Natural killer cell (primary cell): ENCODE data around the gene NRXN3. TPM values are rescaled to one million over a fixed set of nuclear protein-coding genes. Genes with fewer than 3 reads are reported as not detected.

Source experiments
- ATAC-seq, 3 donors: fragments of 150-1000 bp in 2 of 3; fragments of 200-7000 bp in 1 of 3; cut with Tn5 transposase; 1 replicate in 1 of 3; 2 replicates in 2 of 3; pipeline ENCODE4 v1.10.0; 2021; ENCODE audit warnings: mild to moderate bottlenecking in 2 of 3, moderate library complexity in 2 of 3
- DNase-seq, 2 donors: peaks; one replicate each; pipeline versions ENCODE4 v3.0.0 to v3.0.0-alpha.2; 2013 to 2021; ENCODE audit warnings: mixed read lengths in 1 of 2
- H3K27ac ChIP-seq: one replicate; pipeline ENCODE4 v1.5.1; 2013; ENCODE audit warnings: mild to moderate bottlenecking, low read length
- H3K27me3 ChIP-seq: one replicate; pipeline ENCODE4 v1.6.1; 2013; ENCODE audit warnings: low read length; ENCODE audit not compliant: control insufficient read depth, insufficient read depth
- H3K36me3 ChIP-seq: one replicate; pipeline ENCODE4 v1.6.1; 2013; ENCODE audit warnings: low read length; ENCODE audit not compliant: control insufficient read depth, insufficient read depth
- H3K4me1 ChIP-seq: one replicate; pipeline ENCODE4 v1.6.1; 2013; ENCODE audit warnings: low read length; ENCODE audit not compliant: control insufficient read depth, insufficient read depth
- H3K4me3 ChIP-seq: one replicate; pipeline ENCODE4 v1.5.1; 2013; ENCODE audit warnings: low read length
- H3K9me3 ChIP-seq: one replicate; pipeline ENCODE4 v1.6.1; 2013; ENCODE audit warnings: low read length; ENCODE audit not compliant: control insufficient read depth, insufficient read depth
- H3K27ac Mint-ChIP-seq, 2 donors: one replicate each; pipeline ENCODE4 v1.8.0; 2022; ENCODE audit warnings: mild to moderate bottlenecking in 2 of 2, mixed read lengths in 2 of 2, moderate library complexity in 1 of 2
- H3K27me3 Mint-ChIP-seq, 2 donors: one replicate each; pipeline ENCODE4 v1.8.0; 2022; ENCODE audit warnings: low read depth in 2 of 2, mixed read lengths in 2 of 2
- H3K36me3 Mint-ChIP-seq: one replicate; pipeline ENCODE4 v1.8.0; 2022; ENCODE audit warnings: mixed read lengths
- H3K4me1 Mint-ChIP-seq, 2 donors: one replicate each; pipeline ENCODE4 v1.8.0; 2022; ENCODE audit warnings: mixed read lengths in 2 of 2
- H3K4me3 Mint-ChIP-seq: one replicate; pipeline ENCODE4 v1.8.0; 2022; ENCODE audit warnings: mild to moderate bottlenecking, moderate library complexity, mixed read lengths
- H3K9me3 Mint-ChIP-seq, 2 donors: one replicate each; pipeline ENCODE4 v1.8.0; 2022; ENCODE audit warnings: mixed read lengths in 2 of 2
- WGBS: methylation state at CpG from one replicate; pipeline ENCODE4 v1.1.7; 2013; ENCODE audit warnings: missing lambda C conversion rate; ENCODE audit not compliant: insufficient coverage; 5-methylcytosine and 5-hydroxymethylcytosine counted together
- intact Hi-C: fragments of 100-400 bp; cut with micrococcal nuclease; formaldehyde crosslinking; loops from one replicate; pipeline ENCODE4 v1.14.2; 2022
- total RNA-seq, 4 donors: library from RNA; stranded (reverse); fragments of 120-200 nt in 1 of 4; gene quantifications; one replicate each; pipeline versions ENCODE4 v1.2.3 to v1.2.4, GENCODE V29; 2013 to 2022
- TF ChIP-seq, protein P1 (sequence below): fragments of 200-600 bp; IDR thresholded peaks from one replicate; pipeline ENCODE4 v1.8.0; 2022; ENCODE audit warnings: antibody characterized with exemption

NRXN3 gene
- total RNA-seq, 3 donors from 2014 or later (not counting 1 experiment from before 2014, with no cell fraction given) = not detected

DNA sequence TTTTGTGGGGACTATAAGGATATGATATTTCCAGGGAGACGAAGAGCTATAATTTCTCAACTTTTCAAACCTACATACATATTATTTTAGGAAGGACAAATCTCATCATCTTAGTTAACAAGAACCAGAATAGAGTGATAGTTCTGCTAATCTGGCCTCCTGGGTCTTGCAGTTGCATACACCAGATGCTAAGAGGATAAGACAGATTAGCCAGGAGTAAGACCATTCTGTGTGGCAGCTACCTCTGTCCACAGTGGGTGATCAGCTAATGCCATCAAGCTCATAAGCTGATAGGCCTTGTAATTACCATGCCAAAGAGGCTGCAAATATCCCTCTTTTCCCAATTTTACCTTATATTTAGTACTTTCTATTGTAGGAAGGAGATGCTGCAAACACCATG is 776.8 kb downstream of the NRXN3 start:
- WGBS = no CpG with 5 or more reads among the region's 1 CpG
- TF ChIP-seq, protein P1, sequence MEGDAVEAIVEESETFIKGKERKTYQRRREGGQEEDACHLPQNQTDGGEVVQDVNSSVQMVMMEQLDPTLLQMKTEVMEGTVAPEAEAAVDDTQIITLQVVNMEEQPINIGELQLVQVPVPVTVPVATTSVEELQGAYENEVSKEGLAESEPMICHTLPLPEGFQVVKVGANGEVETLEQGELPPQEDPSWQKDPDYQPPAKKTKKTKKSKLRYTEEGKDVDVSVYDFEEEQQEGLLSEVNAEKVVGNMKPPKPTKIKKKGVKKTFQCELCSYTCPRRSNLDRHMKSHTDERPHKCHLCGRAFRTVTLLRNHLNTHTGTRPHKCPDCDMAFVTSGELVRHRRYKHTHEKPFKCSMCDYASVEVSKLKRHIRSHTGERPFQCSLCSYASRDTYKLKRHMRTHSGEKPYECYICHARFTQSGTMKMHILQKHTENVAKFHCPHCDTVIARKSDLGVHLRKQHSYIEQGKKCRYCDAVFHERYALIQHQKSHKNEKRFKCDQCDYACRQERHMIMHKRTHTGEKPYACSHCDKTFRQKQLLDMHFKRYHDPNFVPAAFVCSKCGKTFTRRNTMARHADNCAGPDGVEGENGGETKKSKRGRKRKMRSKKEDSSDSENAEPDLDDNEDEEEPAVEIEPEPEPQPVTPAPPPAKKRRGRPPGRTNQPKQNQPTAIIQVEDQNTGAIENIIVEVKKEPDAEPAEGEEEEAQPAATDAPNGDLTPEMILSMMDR = no peak
- no peaks in the 10 kb centered on the region for H3K4me1 Mint-ChIP-seq
- H3K4me3 Mint-ChIP-seq = no peak overlapping the region
- H3K27me3 Mint-ChIP-seq = peaks cover 0 to 7% of the 10 kb centered on the region in 2 donors
- Histone ChIP-seq H3K36me3 (no peaks in the 10 kb centered on the region), H3K4me1 (no peaks in the 10 kb centered on the region), H3K9me3 (no peaks in the 10 kb centered on the region), H3K4me3 (no peak overlapping the region), H3K27me3 (no peaks in the 10 kb centered on the region), H3K27ac (no peak overlapping the region)
- ATAC-seq (no peak), DNase-seq (no peak)
- intact Hi-C loops = no loop called here
- H3K36me3 Mint-ChIP-seq = no peaks in the 10 kb centered on the region
- H3K9me3 Mint-ChIP-seq = peaks cover 2 to 3% of the 10 kb centered on the region in 2 donors
- no peak overlapping the region for H3K27ac Mint-ChIP-seq

DNA sequence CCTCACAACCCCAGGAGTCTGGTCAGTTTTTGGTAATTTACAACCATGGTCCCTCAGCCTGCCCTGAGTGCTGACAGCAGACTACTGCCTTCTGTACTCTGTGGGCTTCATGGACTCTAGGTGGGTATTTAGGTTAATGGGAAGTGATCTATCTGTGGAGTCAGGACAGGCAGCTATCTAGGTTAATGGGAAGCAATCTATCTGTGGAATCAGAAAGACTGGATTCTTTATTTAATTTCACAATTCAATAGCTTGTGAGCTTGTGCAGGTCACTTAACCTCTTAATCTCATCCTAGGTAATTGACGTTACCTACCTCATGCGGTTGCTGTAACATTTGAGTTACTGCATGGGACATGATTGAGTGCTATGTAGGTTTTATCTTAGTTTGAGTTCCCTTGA is 777.5 kb downstream of the NRXN3 start:
- H3K27me3 ChIP-seq = no peaks in the 10 kb centered on the region
- no peaks in the 10 kb centered on the region for H3K9me3 ChIP-seq
- H3K4me3 Mint-ChIP-seq = no peak overlapping the region
- no peaks in the 10 kb centered on the region for H3K36me3 ChIP-seq
- H3K27ac Mint-ChIP-seq = no peak overlapping the region
- ATAC-seq = no peak
- DNase-seq = no peak
- H3K27me3 Mint-ChIP-seq = peaks cover 0 to under 1% of the 10 kb centered on the region in 2 donors
- no peaks in the 10 kb centered on the region for H3K4me1 Mint-ChIP-seq
- H3K4me3 ChIP-seq = no peak overlapping the region
- 95% methylated on average over 2 of the region's 2 CpGs for whole genome bisulfite sequencing
- no peak overlapping the region for H3K27ac ChIP-seq
- intact Hi-C loops = no loop called here
- H3K9me3 Mint-ChIP-seq = no peaks in the 10 kb centered on the region
- H3K36me3 Mint-ChIP-seq = no peaks in the 10 kb centered on the region
- no peaks in the 10 kb centered on the region for H3K4me1 ChIP-seq
- TF ChIP-seq, protein P1 = no peak

DNA sequence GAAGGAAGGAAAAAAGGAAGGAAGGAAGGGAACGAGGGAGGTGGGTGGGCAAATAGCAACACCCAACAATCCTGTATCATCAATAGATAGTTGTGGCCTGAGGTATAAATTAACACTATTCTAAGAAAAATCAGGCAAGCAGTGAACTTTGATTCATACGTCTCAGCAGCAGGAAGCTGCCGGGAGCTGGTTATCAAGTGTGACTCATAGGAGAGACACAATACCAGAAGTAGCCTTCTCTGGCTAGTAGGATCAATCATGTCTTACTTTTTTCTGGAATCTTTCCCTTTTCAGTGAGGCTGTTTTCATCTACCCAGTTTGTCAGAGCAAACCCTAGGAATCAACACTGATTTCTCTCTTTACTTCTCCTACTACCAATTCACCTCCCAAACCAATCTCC is 780.5 kb downstream of the NRXN3 start:
- H3K36me3 ChIP-seq = no peaks in the 10 kb centered on the region
- ATAC-seq (no peak), DNase-seq (no peak)
- 53% methylated on average over 2 of the region's 3 CpGs for WGBS
- no peaks in the 10 kb centered on the region for H3K27me3 Mint-ChIP-seq
- H3K36me3 Mint-ChIP-seq = no peaks in the 10 kb centered on the region
- no peaks in the 10 kb centered on the region for H3K4me1 ChIP-seq
- TF ChIP-seq, protein P1 = no peak
- no peak overlapping the region for H3K27ac Mint-ChIP-seq
- H3K9me3 Mint-ChIP-seq = no peaks in the 10 kb centered on the region
- H3K27ac ChIP-seq = no peak overlapping the region
- no peaks in the 10 kb centered on the region for H3K27me3 ChIP-seq
- no peak overlapping the region for H3K4me3 Mint-ChIP-seq
- no peak overlapping the region for H3K4me3 ChIP-seq
- H3K9me3 ChIP-seq = no peaks in the 10 kb centered on the region
- intact Hi-C loops = no loop called here
- no peaks in the 10 kb centered on the region for H3K4me1 Mint-ChIP-seq

DNA sequence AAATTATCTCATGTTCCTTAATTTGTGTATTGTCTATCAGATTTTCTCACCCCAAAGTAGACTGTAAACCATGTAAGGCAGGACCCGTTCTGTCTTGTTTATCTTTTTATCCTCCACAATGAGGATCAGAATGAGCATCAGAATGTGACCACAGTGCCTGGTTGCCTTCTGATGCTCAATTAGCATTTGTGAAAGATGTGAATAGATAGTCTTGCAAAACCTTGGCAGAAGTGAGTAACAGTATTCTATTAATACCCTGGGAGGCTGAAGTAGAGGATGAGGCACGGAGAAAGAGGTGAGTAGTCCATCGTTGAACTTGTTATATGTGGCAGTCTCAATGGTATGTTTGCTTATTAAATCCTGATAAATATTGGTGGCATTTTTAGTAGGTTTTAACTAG is 781.4 kb downstream of the NRXN3 start:
- Mint-ChIP-seq H3K9me3 (no peaks in the 10 kb centered on the region), H3K27me3 (no peaks in the 10 kb centered on the region), H3K4me1 (no peaks in the 10 kb centered on the region), H3K4me3 (no peak overlapping the region), H3K36me3 (no peaks in the 10 kb centered on the region), H3K27ac (no peak overlapping the region)
- DNase-seq = no peak
- no peaks in the 10 kb centered on the region for H3K36me3 ChIP-seq
- TF ChIP-seq, protein P1 = no peak
- 72% methylated on average over 3 of the region's 3 CpGs for WGBS
- no peaks in the 10 kb centered on the region for H3K4me1 ChIP-seq
- ATAC-seq = no peak
- H3K27me3 ChIP-seq = no peaks in the 10 kb centered on the region
- intact Hi-C loops = no loop called here
- H3K9me3 ChIP-seq = no peaks in the 10 kb centered on the region
- H3K4me3 ChIP-seq = no peak overlapping the region
- H3K27ac ChIP-seq = no peak overlapping the region
